Stimulated activated memory B cell treated with anti-CD40 and anti-IgM and Interleukin-4, amounts not matched to agents 10 μg/mL and 1 μg/mL and 100 μg/mL, for 72 hours (primary cell): ENCODE results near the gene RABL6.
"Not testable (repeated sequence)": the region's sequence is repeated elsewhere in the genome, so short reads cannot be mapped to it uniquely, and the experiment has no call there.

Experiments used
- ATAC-seq: fragments of 150-1000 bp; cut with Tn5 transposase; 2 replicates; pipeline ENCODE4 v1.10.0; 2021
- H3K27ac Mint-ChIP-seq: one replicate; pipeline ENCODE4 v1.8.0; 2022; ENCODE audit warnings: mild to moderate bottlenecking, mixed read lengths
- H3K27me3 Mint-ChIP-seq: one replicate; pipeline ENCODE4 v1.8.0; 2022; ENCODE audit warnings: mixed read lengths
- H3K36me3 Mint-ChIP-seq: one replicate; pipeline ENCODE4 v1.8.0; 2022; ENCODE audit warnings: mixed read lengths
- H3K4me1 Mint-ChIP-seq: one replicate; pipeline ENCODE4 v1.8.0; 2022; ENCODE audit warnings: mixed read lengths
- H3K4me3 Mint-ChIP-seq: one replicate; pipeline ENCODE4 v1.8.0; 2022; ENCODE audit warnings: mild to moderate bottlenecking, moderate library complexity, mixed read lengths
- H3K9me3 Mint-ChIP-seq: one replicate; pipeline ENCODE4 v1.8.0; 2022; ENCODE audit warnings: mixed read lengths

The RABL6 gene

GRCh38 chr9:136766410-136767120 lies 41.2 kb upstream of the RABL6 start:
- H3K27me3 Mint-ChIP-seq, H3K36me3 Mint-ChIP-seq, H3K9me3 Mint-ChIP-seq, ATAC-seq: not testable (repeated sequence)
- Mint-ChIP-seq H3K4me1 (peaks cover 43% of the 10 kb centered on the region), H3K4me3 (peak overlapping the region; percentile 30), H3K27ac (peak overlapping the region; percentile 81)

- peak; percentile 65 for ATAC-seq
- H3K4me3 Mint-ChIP-seq: peak overlapping the region; percentile 7
These were observed 38.0 kb upstream of the RABL6 start for GRCh38 chr9:136769710-136770191.

GRCh38 chr9:136771907-136772415 lies 35.8 kb upstream of the RABL6 start:
- peaks cover 6% of the 10 kb centered on the region for H3K9me3 Mint-ChIP-seq
- H3K4me1 Mint-ChIP-seq: peaks cover 35% of the 10 kb centered on the region
- peaks cover 12% of the 10 kb centered on the region for H3K27me3 Mint-ChIP-seq
- peaks cover 6% of the 10 kb centered on the region for H3K36me3 Mint-ChIP-seq
- H3K27ac Mint-ChIP-seq: no peak overlapping the region
- no peak overlapping the region for H3K4me3 Mint-ChIP-seq
- ATAC-seq: no peak

More at GRCh38 chr9:136769710-136770191, 38.0 kb upstream of the RABL6 start:
- Mint-ChIP-seq H3K4me1 (peaks cover 51% of the 10 kb centered on the region), H3K27me3 (peaks cover 9% of the 10 kb centered on the region), H3K27ac (no peak overlapping the region), H3K36me3 (peaks cover 6% of the 10 kb centered on the region), H3K9me3 (peaks cover 6% of the 10 kb centered on the region)

GRCh38 chr9:136773386-136774044 lies 34.2 kb upstream of the RABL6 start:
- Mint-ChIP-seq H3K4me3 (no peak overlapping the region), H3K9me3 (peaks cover 6% of the 10 kb centered on the region), H3K27ac (no peak overlapping the region), H3K36me3 (peaks cover 6% of the 10 kb centered on the region), H3K27me3 (peaks cover 28% of the 10 kb centered on the region), H3K4me1 (peaks cover 22% of the 10 kb centered on the region)
- peak; percentile 78 for ATAC-seq

DNA sequence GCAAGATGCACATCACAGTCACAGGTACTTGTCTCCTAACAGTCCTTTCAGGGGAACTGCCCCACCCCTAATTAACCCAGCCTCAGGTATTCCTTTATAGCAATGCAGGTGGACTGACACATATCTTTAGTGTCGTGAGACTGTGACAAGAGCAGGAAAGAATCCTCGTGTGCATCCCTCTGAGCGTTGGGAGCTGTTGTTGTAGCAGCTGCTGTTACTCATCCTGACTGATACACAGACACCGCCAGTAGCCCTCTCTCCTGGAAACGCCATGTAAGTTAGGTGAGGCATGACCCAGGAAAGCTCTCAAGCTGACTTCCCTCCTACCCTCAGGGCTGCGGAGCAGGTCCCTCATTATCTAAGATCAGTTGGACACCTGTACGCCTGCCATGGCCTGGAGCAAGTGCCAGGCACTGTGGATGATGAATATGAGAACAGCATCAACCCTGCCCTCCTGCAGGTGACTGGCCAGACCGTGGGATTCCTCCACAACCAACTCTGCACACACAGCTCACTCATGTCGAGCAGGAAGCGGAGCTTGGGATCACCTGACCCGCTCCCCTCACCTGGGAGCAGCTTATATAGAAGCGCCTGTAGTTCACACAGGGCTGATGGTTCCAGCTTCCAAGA lies 33.2 kb upstream of the RABL6 start:
- Mint-ChIP-seq H3K9me3 (peaks cover 6% of the 10 kb centered on the region), H3K4me3 (no peak overlapping the region), H3K4me1 (peaks cover 20% of the 10 kb centered on the region), H3K36me3 (peaks cover 6% of the 10 kb centered on the region), H3K27ac (no peak overlapping the region), H3K27me3 (peaks cover 37% of the 10 kb centered on the region)
- no peak for ATAC-seq

- Mint-ChIP-seq H3K4me3 (no peak overlapping the region), H3K27me3 (peaks cover 31% of the 10 kb centered on the region), H3K27ac (no peak overlapping the region), H3K36me3 (peaks cover 6% of the 10 kb centered on the region), H3K4me1 (peaks cover 14% of the 10 kb centered on the region), H3K9me3 (peaks cover 6% of the 10 kb centered on the region)
- ATAC-seq: no peak
These were observed 32.6 kb upstream of the RABL6 start for GRCh38 chr9:136775191-136775590.

- Mint-ChIP-seq H3K27me3 (peaks cover 30% of the 10 kb centered on the region), H3K9me3 (peaks cover 6% of the 10 kb centered on the region), H3K27ac (no peak overlapping the region), H3K4me1 (peaks cover 14% of the 10 kb centered on the region), H3K4me3 (no peak overlapping the region), H3K36me3 (peaks cover 6% of the 10 kb centered on the region)
- no peak for ATAC-seq
These were observed 30.8 kb upstream of the RABL6 start for GRCh38 chr9:136776947-136777346.

GRCh38 chr9:136777359-136777758 lies 30.4 kb upstream of the RABL6 start:
- H3K36me3 Mint-ChIP-seq: peaks cover 6% of the 10 kb centered on the region
- H3K4me1 Mint-ChIP-seq: peaks cover 14% of the 10 kb centered on the region

DNA sequence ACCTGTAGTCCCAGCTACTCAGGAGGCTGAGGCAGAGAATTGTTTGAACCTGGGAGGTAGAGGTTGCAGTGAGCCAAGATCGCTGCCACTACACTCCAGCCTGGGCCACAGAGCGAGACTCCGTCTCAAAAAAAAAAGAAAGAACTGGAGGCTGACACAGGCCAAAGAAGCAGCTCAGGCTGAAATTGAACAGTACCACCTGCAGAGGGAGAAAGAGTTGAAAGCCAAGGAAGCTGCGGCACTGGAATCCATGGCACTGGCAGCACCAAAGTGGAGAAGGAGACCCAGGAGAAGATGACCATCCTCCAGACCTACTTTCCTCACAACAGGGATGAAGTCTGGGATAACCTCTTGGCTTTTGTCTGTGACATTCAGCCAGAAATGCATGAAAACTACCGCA lies 27.9 kb upstream of the RABL6 start:
- Mint-ChIP-seq H3K27ac (no peak overlapping the region), H3K36me3 (no peaks in the 10 kb centered on the region), H3K4me1 (peaks cover 16% of the 10 kb centered on the region), H3K9me3 (no peaks in the 10 kb centered on the region), H3K27me3 (peaks cover 30% of the 10 kb centered on the region), H3K4me3 (no peak overlapping the region)
- ATAC-seq: no peak

More at GRCh38 chr9:136777359-136777758, 30.4 kb upstream of the RABL6 start:
- ATAC-seq: no peak
- Mint-ChIP-seq H3K27me3 (peaks cover 30% of the 10 kb centered on the region), H3K4me3 (no peak overlapping the region), H3K9me3 (peaks cover 6% of the 10 kb centered on the region), H3K27ac (no peak overlapping the region)

- no peaks in the 10 kb centered on the region for H3K9me3 Mint-ChIP-seq
These were observed 25.3 kb upstream of the RABL6 start for GRCh38 chr9:136782452-136782851.

DNA sequence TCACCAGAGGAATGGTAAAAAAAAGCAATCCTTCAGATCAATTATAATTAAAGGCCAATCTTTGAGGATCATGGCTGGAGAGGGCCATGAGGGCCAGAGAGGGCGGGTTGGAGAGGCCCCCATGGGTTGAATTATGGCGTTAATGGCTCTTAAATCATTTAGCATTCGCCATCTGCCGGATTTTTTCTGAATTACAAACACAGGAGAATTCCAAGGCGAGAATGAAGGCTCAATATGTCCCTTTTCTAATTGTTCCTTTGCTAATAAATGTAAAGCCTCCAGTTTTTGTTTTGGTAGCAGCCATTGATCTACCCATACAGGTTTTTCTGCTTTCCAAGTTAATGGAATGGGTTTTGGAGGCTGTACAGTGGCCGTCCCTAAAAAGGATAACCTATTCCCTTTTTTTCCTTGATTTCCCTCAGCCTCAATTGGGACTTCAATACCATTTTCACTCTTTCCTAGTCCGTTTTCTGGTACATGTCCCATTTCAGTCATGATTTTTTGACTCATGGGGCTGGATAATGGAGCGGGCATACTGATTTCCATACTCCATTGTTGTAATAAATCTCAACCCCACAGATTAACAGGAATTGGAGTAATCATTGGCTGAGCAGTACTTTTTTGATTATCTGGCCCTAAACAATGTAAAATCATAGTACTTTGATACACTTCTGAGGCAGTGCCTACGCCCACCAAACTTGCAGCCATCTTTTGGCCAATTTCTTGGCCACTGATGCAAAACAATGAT lies 23.3 kb upstream of the RABL6 start:
- Mint-ChIP-seq H3K4me1 (peaks cover 27% of the 10 kb centered on the region), H3K9me3 (no peaks in the 10 kb centered on the region), H3K27ac (no peak overlapping the region), H3K36me3 (no peaks in the 10 kb centered on the region), H3K4me3 (no peak overlapping the region), H3K27me3 (peaks cover 20% of the 10 kb centered on the region)
- ATAC-seq: no peak

More at GRCh38 chr9:136782452-136782851, 25.3 kb upstream of the RABL6 start:
- Mint-ChIP-seq H3K27me3 (peaks cover 37% of the 10 kb centered on the region), H3K4me1 (peaks cover 18% of the 10 kb centered on the region), H3K4me3 (no peak overlapping the region), H3K36me3 (no peaks in the 10 kb centered on the region), H3K27ac (no peak overlapping the region)
- ATAC-seq: no peak

DNA sequence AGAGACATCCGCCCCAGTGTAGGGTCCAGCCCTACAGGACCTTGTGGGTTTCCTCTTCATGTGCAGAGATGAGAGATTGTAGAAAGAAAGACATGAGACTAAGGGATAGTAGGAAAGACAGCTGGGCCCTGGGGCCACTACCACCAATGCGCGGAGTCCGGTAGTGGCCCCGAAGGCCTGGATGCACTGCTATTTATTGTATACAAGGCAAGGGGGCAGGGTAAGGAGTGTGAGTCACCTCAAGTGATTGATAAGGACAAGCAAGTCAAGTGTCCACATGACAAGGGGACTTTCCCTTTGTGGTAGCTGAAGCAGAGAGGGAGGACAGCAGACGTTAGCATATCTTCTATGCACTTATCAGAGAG lies 22.8 kb upstream of the RABL6 start:
- Mint-ChIP-seq H3K27ac (no peak overlapping the region), H3K4me1 (peaks cover 27% of the 10 kb centered on the region), H3K36me3 (no peaks in the 10 kb centered on the region), H3K27me3 (peaks cover 18% of the 10 kb centered on the region), H3K9me3 (no peaks in the 10 kb centered on the region), H3K4me3 (no peak overlapping the region)
- no peak for ATAC-seq

GRCh38 chr9:136785565-136786355 lies 22.0 kb upstream of the RABL6 start:
- not testable (repeated sequence) for H3K27ac Mint-ChIP-seq, ATAC-seq, H3K36me3 Mint-ChIP-seq, H3K4me3 Mint-ChIP-seq, H3K9me3 Mint-ChIP-seq
- peaks cover 27% of the 10 kb centered on the region for H3K4me1 Mint-ChIP-seq
- H3K27me3 Mint-ChIP-seq: peaks cover 18% of the 10 kb centered on the region

GRCh38 chr9:136786451-136786850 lies 21.3 kb upstream of the RABL6 start:
- no peak for ATAC-seq
- H3K4me1 Mint-ChIP-seq: peaks cover 31% of the 10 kb centered on the region

More at GRCh38 chr9:136786451-136786850, 21.3 kb upstream of the RABL6 start:
- H3K4me3 Mint-ChIP-seq: no peak overlapping the region
- H3K27me3 Mint-ChIP-seq: peaks cover 18% of the 10 kb centered on the region
- H3K9me3 Mint-ChIP-seq: no peaks in the 10 kb centered on the region
- no peaks in the 10 kb centered on the region for H3K36me3 Mint-ChIP-seq
- H3K27ac Mint-ChIP-seq: no peak overlapping the region
